Body of pancreas (tissue), 4 donors: ENCODE results near the gene ADAMTSL1.

Source experiments
- CTCF ChIP-seq, 7 experiments: fragments of 450-650 bp in 4 of 7; fragments of 200-600 bp in 3 of 7; sonication (generic) in 3 of 7; IDR thresholded peaks; one replicate each; pipeline ENCODE4 v1.5.1; 2016 to 2019; ENCODE audit warnings: antibody characterized with exemption in 7 of 7
- POLR2A ChIP-seq, 3 donors: fragments of 450-650 bp; IDR thresholded peaks; one replicate each; pipeline ENCODE4 v1.6.1; 2016; ENCODE audit warnings: antibody characterized with exemption in 3 of 3, mild to moderate bottlenecking in 2 of 3

GRCh38 chr9:18601026-18601425 lies 127.1 kb downstream of the ADAMTSL1 start:
- TF ChIP-seq CTCF (IDR thresholded peaks at IDR 0.05): no peak
- no peak for TF ChIP-seq POLR2A (IDR thresholded peaks at IDR 0.05)
